HCT116 (cell line): ENCODE measurements around the gene SMAP2. TPM values are rescaled to one million over a fixed set of nuclear protein-coding genes. Genes with fewer than 3 reads are reported as not detected.

Experiments
- ATAC-seq: fragments of 200-7000 bp; cut with Tn5 transposase; 2 replicates; pipeline ENCODE4 v1.9.1; 2020; ENCODE audit warnings: mild to moderate bottlenecking, moderate library complexity
- BruUV-seq: library from RNA; stranded (reverse); fragments of 400-500 nt; replicated peaks from 2 replicates; lab custom pipeline; 2021; lab: Mats Ljungman, UMichigan
- CTCF ChIA-PET: fragments of 300-600 bp; sonication (Branson Sonifier 250); formaldehyde crosslinking; loops from one replicate; lab custom pipeline; 2021; ENCODE audit warnings: antibody characterized with exemption; lab: Charles Lee
- POLR2A ChIA-PET: fragments of 300-600, 350-600 bp; sonication (Branson Sonifier 250); formaldehyde crosslinking; loops from one replicate; lab custom pipeline; 2021; ENCODE audit warnings: antibody characterized with exemption; lab: Charles Lee
- RAD21 ChIA-PET, 2 experiments: fragments of 300-600 bp; sonication (Branson Sonifier 250); formaldehyde crosslinking; loops; one replicate each; lab custom pipeline; 2023; ENCODE audit warnings: low total read pairs in 2 of 2; ENCODE audit not compliant: uncharacterized antibody in 2 of 2, unreplicated experiment in 2 of 2, low non-redundant PET in 1 of 2; lab: Charles Lee
- DNase-seq: peaks from one replicate; pipeline ENCODE4 v3.0.0-alpha.2; 2010; ENCODE audit warnings: low read depth, low spot score
- H2AFZ ChIP-seq: fragments of 200-600 bp; shearing (Covaris generic), sonication (generic); 2 replicates; pipeline ENCODE4 v1.6.1; 2017; ENCODE audit warnings: low read depth, mixed run types, mixed read lengths, antibody characterized with exemption, low read length; ENCODE audit not compliant: poor library complexity, severe bottlenecking
- H3K27ac ChIP-seq: 2 replicates; pipeline ENCODE4 v1.5.1; 2012; ENCODE audit warnings: low read depth, low read length
- H3K27me3 ChIP-seq: fragments of 200-600 bp; sonication (generic); 2 replicates; pipeline ENCODE4 v1.6.1; 2016; ENCODE audit warnings: mixed run types, low read length, mixed read lengths; ENCODE audit not compliant: insufficient read depth
- H3K36me3 ChIP-seq, 2 experiments: fragments of 200-500 bp in 1 of 2; fragments of 200-600 bp in 1 of 2; sonication (Bioruptor generic) in 1 of 2; sonication (generic) in 1 of 2; 2 replicates each; pipeline versions ENCODE4 v1.5.1 to v1.6.1; 2014 to 2016; ENCODE audit warnings: low read length in 2 of 2, inconsistent platforms in 1 of 2, mixed read lengths in 1 of 2, mixed run types in 1 of 2; ENCODE audit not compliant: insufficient read depth in 2 of 2, control insufficient read depth in 1 of 2
- H3K4me1 ChIP-seq, 2 experiments: fragments of 200-600 bp in 1 of 2; sonication (generic) in 1 of 2; 2 replicates each; pipeline versions ENCODE4 v1.5.1 to v1.6.1; 2012 to 2017; ENCODE audit warnings: low read length in 2 of 2, inconsistent platforms in 1 of 2, mild to moderate bottlenecking in 1 of 2, mixed read lengths in 1 of 2, mixed run types in 1 of 2, moderate library complexity in 1 of 2; ENCODE audit not compliant: insufficient read depth in 2 of 2, control insufficient read depth in 1 of 2
- H3K4me2 ChIP-seq: fragments of 200-600 bp; sonication (generic); 2 replicates; pipeline ENCODE4 v1.6.1; 2017; ENCODE audit warnings: mixed run types, low read length, mixed read lengths
- H3K4me3 ChIP-seq, 2 experiments: fragments of 200-600 bp in 1 of 2; sonication (generic) in 1 of 2; replicated peaks in 1 of 2; 2 replicates each; pipeline ENCODE4 v1.5.1; 2011 to 2016; ENCODE audit warnings: low read length in 2 of 2, control low read depth in 1 of 2, low read depth in 1 of 2, mild to moderate bottlenecking in 1 of 2, mixed read lengths in 1 of 2, mixed run types in 1 of 2
- H3K79me2 ChIP-seq: fragments of 200-600 bp; sonication (generic); 2 replicates; pipeline ENCODE4 v1.6.1; 2017; ENCODE audit warnings: mild to moderate bottlenecking, mixed run types, low read length, moderate library complexity, mixed read lengths; ENCODE audit not compliant: insufficient read depth
- H3K9ac ChIP-seq: fragments of 200-600 bp; sonication (generic); 2 replicates; pipeline ENCODE4 v1.6.1; 2016; ENCODE audit warnings: low read length, mixed read lengths
- H3K9me2 ChIP-seq: fragments of 200-600 bp; sonication (generic), shearing (Covaris generic); 2 replicates; pipeline ENCODE4 v1.6.1; 2017; ENCODE audit warnings: mixed run types, mild to moderate bottlenecking, moderate library complexity; ENCODE audit not compliant: insufficient read depth
- H3K9me3 ChIP-seq, 2 experiments: fragments of 200-500 bp in 1 of 2; fragments of 200-600 bp in 1 of 2; sonication (Bioruptor generic) in 1 of 2; sonication (generic) in 1 of 2; 2 replicates each; pipeline ENCODE4 v1.6.1; 2014 to 2017; ENCODE audit warnings: low read length in 2 of 2, mixed read lengths in 2 of 2, inconsistent platforms in 1 of 2, low read depth in 1 of 2, mild to moderate bottlenecking in 1 of 2, mixed run types in 1 of 2, moderate library complexity in 1 of 2; ENCODE audit not compliant: control insufficient read depth in 1 of 2, insufficient read depth in 1 of 2
- H4K20me1 ChIP-seq: fragments of 200-600 bp; sonication (generic), shearing (Covaris generic); 2 replicates; pipeline ENCODE4 v1.6.1; 2017; ENCODE audit warnings: mixed run types, mild to moderate bottlenecking, moderate library complexity; ENCODE audit not compliant: insufficient read depth
- CBX3 ChIP-seq: IDR thresholded peaks from 2 replicates; pipeline ENCODE4 v1.6.1; 2012; ENCODE audit warnings: low read depth
- POLR2A ChIP-seq: IDR thresholded peaks from 2 replicates; pipeline ENCODE4 v1.7.0; 2011; ENCODE audit warnings: borderline replicate concordance; ENCODE audit not compliant: insufficient read depth, insufficient read length; ENCODE audit errors: extremely low read depth
- SRF ChIP-seq: IDR thresholded peaks from 2 replicates; pipeline ENCODE4 v1.6.1; 2012; ENCODE audit warnings: low read depth
- TCF7L2 ChIP-seq: IDR thresholded peaks from 2 replicates; pipeline ENCODE4 v1.7.0; 2011; ENCODE audit warnings: borderline replicate concordance, inconsistent platforms; ENCODE audit not compliant: insufficient read depth, insufficient read length; ENCODE audit errors: extremely low read depth
- intact Hi-C: fragments of 100-400 bp; cut with micrococcal nuclease; formaldehyde crosslinking; loops from 2 replicates; pipeline ENCODE4 v1.10.0; 2022
- total RNA-seq: library from RNA; stranded (reverse); gene quantifications from one replicate; pipeline ENCODE4 v1.2.1, GENCODE V29; 2021; ENCODE audit not compliant: unreplicated experiment
- TF ChIP-seq, protein P1 (sequence below): IDR thresholded peaks from 2 replicates; pipeline ENCODE4 v1.6.1; 2012
- TF ChIP-seq, protein P2 (sequence below): IDR thresholded peaks from 2 replicates; pipeline ENCODE4 v1.6.1; 2011; ENCODE audit warnings: mild to moderate bottlenecking, low read length, moderate library complexity; ENCODE audit not compliant: insufficient replicate concordance; ENCODE audit errors: extremely low read depth

The SMAP2 gene
- total RNA-seq, 1 experiment from 2014 or later, result 16.4 TPM

DNA sequence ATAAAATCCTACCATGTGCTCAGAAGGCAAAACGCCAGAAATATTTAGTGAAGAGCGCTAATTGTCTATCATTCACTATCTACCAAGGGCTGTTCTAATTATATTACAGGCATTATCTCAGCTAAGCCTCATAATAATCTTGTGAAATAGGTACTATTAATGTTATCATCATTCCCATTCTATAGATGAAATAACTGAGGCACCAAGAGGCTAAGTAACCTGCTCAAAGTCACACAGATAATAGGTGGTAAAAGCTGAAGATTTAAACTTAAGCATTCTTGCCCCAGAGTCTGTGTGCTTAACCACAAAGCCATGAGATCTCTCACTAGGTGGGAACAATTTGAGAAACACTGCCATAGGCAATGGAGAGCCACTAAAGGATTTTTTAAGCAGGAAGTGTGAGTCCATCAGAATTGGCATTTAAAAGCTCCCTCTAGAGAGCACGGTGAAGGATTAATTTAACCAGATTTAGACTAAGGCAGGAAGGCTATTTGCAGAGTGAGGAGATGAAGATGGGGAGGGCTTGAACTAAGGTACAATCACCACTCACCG, 1.7 kb upstream of the SMAP2 start:
- Histone ChIP-seq H3K36me3 (no peaks in the 10 kb centered on the region), H3K9ac (no peak overlapping the region), H3K27ac (no peak overlapping the region), H4K20me1 (no peaks in the 10 kb centered on the region), H3K9me2 (no peaks in the 10 kb centered on the region), H3K27me3 (no peaks in the 10 kb centered on the region), H3K4me3 (no peak overlapping the region), H3K4me2 (no peak overlapping the region)
- BruUV-seq, result no TSS peak
- RAD21 ChIA-PET, result no interaction called here
- POLR2A ChIA-PET, result no interaction called here
- intact Hi-C loops, result no loop called here
- no peak for ATAC-seq
- TF ChIP-seq, protein P1, sequence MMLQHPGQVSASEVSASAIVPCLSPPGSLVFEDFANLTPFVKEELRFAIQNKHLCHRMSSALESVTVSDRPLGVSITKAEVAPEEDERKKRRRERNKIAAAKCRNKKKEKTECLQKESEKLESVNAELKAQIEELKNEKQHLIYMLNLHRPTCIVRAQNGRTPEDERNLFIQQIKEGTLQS, result no peak
- no peak for TF ChIP-seq TCF7L2
- TF ChIP-seq SRF, result no peak
- TF ChIP-seq, all 23 proteins: peak for 0
- no peak for DNase-seq
- peaks cover 24% of the 10 kb centered on the region for H3K79me2 ChIP-seq
- CTCF ChIA-PET, result interaction anchor here (2.6 kb wide), 1 partner anchor 8 kb away, joined by 10 read pairs; no protein-coding TSS in a partner anchor
- no peak overlapping the region for H2AFZ ChIP-seq
- no peaks in the 10 kb centered on the region for H3K9me3 ChIP-seq
- H3K4me1 ChIP-seq, result peaks cover 9 to 17% of the 10 kb centered on the region in 2 experiments; a peak in 3 of 4 replicates

DNA sequence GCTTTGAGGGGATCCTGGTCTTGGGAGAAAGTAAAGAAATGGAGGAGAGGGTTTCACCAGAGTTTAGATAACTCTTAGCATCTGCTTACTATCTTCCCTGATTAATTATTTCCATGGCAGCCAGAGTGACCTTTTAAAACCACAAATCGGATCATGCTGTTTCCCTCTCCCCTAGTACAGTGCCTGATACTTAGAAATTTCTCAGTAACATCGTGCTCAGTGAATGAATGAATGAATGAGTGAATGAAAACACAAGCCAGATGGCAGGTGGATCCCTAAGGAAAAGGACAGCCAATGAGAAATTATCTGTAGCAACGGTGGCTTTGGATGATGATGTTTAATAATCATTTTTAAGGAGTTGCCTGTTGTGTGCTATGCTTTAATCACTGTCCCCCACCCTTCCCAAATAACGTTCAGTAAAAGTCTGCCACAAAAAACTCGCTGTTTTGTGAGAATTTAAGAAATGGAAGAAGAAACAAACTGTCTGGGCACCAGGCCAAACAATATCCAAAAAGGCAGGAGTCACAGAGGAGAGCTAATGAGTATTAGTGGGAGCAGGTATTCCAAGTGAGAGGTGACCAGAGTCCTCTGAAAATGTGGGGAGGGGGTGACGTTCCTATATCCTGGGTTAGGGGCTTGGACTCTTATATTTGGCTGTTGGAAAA, 737 bp upstream of the SMAP2 start:
- Histone ChIP-seq H3K4me1 (peaks cover 9 to 17% of the 10 kb centered on the region in 2 experiments; a peak in 3 of 4 replicates), H3K27ac (no peak overlapping the region), H3K79me2 (peaks cover 24% of the 10 kb centered on the region), H3K9me2 (no peaks in the 10 kb centered on the region), H4K20me1 (no peaks in the 10 kb centered on the region), H3K4me3 (peak overlapping the region; percentile 10 to 81), H3K36me3 (no peaks in the 10 kb centered on the region), H3K27me3 (no peaks in the 10 kb centered on the region), H3K4me2 (peak overlapping the region; percentile 98), H3K9ac (no peak overlapping the region), H3K9me3 (no peaks in the 10 kb centered on the region), H2AFZ (peak overlapping the region; percentile 40)
- TF ChIP-seq POLR2A (no peak), CBX3 (0 out of 2 replicates have a peak, but pooled peaks have one; percentile 16)
- TF ChIP-seq, protein P2, sequence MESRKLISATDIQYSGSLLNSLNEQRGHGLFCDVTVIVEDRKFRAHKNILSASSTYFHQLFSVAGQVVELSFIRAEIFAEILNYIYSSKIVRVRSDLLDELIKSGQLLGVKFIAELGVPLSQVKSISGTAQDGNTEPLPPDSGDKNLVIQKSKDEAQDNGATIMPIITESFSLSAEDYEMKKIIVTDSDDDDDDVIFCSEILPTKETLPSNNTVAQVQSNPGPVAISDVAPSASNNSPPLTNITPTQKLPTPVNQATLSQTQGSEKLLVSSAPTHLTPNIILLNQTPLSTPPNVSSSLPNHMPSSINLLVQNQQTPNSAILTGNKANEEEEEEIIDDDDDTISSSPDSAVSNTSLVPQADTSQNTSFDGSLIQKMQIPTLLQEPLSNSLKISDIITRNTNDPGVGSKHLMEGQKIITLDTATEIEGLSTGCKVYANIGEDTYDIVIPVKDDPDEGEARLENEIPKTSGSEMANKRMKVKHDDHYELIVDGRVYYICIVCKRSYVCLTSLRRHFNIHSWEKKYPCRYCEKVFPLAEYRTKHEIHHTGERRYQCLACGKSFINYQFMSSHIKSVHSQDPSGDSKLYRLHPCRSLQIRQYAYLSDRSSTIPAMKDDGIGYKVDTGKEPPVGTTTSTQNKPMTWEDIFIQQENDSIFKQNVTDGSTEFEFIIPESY, result no peak
- no peak for ATAC-seq
- ChIA-PET RAD21 (interaction anchor here in 1 of 2 experiments (1.0 kb wide), 1 partner anchor 229 kb away, joined by 3 read pairs; no protein-coding TSS in a partner anchor), CTCF (interaction anchor here (1.0 to 2.6 kb wide), 3 partner anchors 9 to 34 kb away, joined by 6 to 10 read pairs (median 6); no protein-coding TSS in a partner anchor), POLR2A (no interaction called here)
- intact Hi-C loops, result no loop called here
- DNase-seq, result no peak
- no TSS peak for BruUV-seq
